Nucleus accumbens (tissue), 56 donors: ENCODE data around the gene TMEM100.
A peak's percentile ranks its signal among the peaks of the same experiment; 100 is the strongest.

Experiments used
- DNase-seq, 56 donors: peaks; one replicate each; lab custom pipeline; 2025; lab: John Stamatoyannopoulos, UW

Gene TMEM100

GRCh38 chr17:55722742-55723487 lies at the start of gene TMEM100:
TMEM100 (minus strand) TSS chr17:55722864; CDS start chr17:55721070, 1,794 bp downstream.
- DNase-seq, result no peak

- no peak for DNase-seq
Observed at GRCh38 chr17:55772086-55772485, 49.4 kb upstream of the TMEM100 start.

DNA sequence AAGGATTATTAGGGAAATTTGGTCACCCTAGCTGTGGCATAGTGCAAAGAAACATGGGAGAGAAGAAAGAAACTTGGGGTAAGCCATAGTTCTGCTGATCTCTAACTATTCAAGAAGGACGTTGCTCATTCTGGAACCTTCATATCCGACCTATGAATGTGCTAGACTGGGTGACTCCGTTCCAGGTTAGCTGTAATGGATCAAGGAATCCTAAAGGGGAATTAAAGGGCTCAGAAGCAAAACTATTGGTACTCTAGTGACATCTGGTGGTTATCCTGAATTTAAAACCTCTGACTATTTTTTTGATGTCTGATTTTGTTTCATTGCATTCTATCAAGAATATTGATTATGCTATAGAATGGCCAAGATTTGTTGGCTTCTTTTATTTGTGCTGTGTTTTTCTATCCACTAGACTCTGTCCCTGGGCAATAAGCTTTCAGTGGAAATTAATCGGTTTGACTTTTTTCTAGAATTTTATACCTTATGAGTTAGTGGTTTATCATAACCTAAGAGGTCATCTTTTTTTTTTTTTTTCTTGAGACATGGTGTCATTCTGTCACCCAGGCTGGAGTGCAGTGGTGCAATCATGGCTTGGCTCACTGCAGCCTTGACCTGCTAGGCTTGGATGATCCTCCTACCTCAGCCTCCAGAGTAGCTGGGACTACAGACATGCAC lies 47.7 kb upstream of the TMEM100 start:
- DNase-seq, result no peak

DNA sequence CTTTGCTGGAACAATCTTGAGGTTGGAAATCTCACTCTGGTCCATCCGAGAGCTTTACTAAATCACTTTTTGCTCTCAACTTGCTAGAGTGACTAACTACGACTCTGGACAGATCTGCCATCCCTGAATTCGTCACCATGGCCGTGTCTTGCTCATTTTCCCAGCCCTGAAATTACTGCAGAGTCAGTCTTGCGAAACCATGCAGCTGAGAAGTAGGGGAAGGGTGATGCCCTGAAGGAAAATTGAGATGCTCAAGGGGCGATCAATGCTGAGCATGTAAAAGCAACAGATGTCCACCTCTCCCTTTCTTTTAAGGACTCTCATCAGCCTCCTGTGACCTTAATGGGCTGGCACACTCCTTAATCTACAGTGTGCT lies 46.9 kb upstream of the TMEM100 start:
- no peak for DNase-seq

DNA sequence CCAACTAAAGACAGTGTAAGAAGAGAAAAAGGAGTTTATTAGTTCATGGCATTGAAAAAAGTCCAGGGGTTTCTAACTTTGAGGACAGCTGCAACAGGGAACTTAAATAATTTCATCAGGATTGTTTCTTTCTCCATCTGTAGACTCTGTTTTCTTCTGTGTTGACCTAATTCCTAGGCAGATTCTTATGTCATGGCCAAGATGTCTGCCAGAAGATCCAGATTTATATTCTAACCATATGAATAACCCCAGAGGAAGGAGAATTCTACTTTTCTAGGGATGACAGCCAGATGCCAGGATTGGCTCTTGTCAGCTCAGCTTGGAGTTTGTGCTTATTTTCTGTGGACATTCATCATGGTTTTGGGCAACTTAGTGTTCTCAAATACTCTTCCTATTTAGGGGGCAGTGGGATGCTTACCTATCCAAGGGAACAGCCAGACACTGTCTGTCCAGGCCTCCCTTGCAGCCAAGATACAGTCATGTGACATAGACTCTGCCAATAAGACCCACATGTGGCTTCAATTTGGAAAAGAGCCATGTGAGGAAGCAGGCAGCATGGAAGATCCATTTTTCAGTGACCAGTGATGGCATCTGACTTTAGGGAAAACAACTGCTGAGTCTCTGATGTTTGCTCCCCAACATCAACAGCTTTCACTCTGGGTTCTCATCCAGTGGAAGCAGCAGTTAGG lies 46.4 kb upstream of the TMEM100 start:
- peak in 1 of 56 donors; percentile 13 for DNase-seq

DNA sequence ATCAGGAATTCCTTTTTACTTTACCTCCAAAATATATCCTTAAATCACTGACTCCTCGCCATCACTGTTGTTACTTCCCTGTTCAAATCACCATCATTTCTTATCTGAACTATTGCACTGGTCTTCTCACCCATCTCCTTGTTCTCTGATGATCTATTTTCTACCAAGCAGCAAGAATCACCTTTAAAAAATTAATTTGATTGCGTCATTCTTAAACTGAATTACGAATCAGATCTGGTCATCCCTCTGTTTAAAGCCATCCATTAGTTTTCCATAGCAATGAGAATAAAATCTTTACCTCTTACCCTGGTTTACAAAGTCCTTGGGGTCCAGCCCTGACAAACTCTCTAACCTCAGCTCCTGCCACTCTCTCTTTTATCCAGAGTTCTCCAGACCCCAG lies 42.8 kb upstream of the TMEM100 start:
- DNase-seq, result no peak

GRCh38 chr17:55764610-55765009 lies 41.9 kb upstream of the TMEM100 start:
- no peak for DNase-seq

DNA sequence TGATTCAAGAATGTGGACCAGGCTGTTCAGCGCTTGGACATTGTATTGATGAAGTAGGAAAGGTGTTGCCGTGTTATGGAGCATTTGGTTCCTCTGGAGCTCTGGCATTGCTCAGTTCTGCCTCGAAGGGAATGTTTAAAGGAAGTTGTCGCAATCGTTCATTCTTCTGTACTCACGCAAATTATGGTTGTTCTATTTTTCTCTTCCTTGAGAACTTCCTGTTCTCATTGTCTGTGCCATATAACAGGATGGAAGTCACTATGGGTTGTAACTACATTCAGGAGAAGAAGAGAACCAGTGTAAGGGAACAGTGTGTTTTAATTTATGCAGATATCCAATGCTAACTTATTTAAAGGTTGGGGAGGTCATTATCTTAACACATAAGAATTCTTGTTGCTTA lies 41.2 kb upstream of the TMEM100 start:
- DNase-seq, result no peak

DNA sequence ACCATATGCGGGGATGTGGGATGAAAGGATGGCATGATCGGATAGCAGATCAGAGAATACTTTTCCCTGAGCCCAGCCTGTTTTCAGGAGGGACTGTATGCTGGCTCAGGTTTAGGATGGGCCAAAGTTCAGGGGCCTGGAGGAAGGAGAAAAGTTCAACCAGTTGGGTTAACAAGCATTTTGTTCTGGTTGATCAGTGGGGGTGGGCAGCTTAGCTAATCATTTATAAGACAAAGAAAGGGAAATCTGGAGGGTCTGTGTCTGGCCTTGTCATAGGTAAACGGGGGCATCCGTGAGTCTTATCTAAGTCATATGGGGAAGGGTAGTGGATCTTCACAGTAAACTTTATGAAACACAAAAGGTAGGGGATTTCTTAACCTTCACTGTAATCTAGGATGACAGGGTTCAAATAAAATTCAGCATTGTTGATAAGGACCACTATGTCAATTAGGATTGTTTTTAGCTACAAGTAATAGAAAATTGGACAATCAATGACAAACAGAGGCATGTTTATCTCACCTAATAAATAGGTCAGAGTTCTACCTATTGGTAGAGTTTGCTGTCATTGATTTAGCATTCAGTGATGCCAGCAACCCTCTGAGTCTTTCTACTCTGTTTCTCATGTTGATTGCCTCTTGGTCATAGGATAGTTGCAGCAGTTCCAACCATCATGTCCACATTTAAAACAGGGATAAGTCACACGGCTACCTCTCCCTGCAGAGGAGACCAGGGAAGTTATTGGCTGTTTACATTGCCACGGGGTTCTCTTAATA lies 39.6 kb upstream of the TMEM100 start:
- DNase-seq, result no peak

GRCh38 chr17:55760643-55761355 lies 38.1 kb upstream of the TMEM100 start:
- peak in 2 of 56 donors; percentile 2 to 27 for DNase-seq

- DNase-seq, result peak in 2 of 56 donors; percentile 33 to 60
Observed at GRCh38 chr17:55758171-55758570, 35.5 kb upstream of the TMEM100 start.

- no peak for DNase-seq
Observed at GRCh38 chr17:55757659-55758058, 35.0 kb upstream of the TMEM100 start.

DNA sequence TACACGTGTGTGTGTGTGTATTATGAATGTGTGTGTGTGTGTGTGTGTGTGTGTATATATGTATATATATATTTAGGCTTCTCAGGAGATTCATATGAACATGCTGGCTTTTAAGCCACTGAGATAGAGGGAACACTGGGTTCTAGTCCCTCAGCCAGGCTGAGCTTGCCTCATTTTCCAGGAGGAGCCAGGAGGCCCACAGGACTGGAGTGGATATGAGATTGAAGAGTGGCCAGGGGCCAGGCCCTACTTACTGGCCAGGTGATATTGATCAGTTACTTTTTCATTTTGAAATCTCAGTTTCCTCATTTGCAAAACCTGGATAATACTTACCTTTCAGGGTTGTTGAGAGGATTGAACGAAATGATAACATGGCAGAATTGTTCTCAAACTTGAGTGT lies 34.0 kb upstream of the TMEM100 start:
- DNase-seq, result no peak

DNA sequence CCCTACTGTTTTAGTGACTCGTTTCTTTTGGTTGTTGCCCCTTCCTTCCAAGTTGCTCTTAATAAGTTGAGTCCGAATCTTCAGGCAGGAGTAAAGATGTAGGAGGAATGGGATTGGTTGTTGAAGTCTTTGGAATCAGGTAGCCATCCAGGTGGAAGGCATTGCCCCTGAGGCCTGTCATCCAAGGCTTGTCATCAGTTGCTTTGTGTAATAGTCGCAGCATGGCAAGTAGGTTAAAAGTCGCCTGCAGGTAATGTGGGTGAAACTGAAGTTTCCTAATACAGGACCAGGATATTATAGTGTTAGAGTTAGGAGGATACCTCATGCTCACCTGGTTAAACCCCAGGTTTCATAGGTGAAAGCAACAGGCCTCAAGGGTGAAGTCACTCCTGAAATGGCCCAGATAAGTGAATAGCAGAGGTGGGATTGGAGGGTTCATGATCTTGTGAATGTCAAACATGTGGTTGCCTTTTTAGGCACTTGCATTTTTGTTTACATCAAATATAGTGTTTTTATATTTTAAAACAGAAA lies 29.1 kb upstream of the TMEM100 start:
- DNase-seq, result no peak

GRCh38 chr17:55750750-55751657 lies 28.3 kb upstream of the TMEM100 start, which contains the start of gene PCTP:
PCTP (plus strand) TSS chr17:55751051; CDS start chr17:55751104, 53 bp downstream.
- peak in 55 of 56 donors; percentile 21 to 92 (median 75) for DNase-seq

DNA sequence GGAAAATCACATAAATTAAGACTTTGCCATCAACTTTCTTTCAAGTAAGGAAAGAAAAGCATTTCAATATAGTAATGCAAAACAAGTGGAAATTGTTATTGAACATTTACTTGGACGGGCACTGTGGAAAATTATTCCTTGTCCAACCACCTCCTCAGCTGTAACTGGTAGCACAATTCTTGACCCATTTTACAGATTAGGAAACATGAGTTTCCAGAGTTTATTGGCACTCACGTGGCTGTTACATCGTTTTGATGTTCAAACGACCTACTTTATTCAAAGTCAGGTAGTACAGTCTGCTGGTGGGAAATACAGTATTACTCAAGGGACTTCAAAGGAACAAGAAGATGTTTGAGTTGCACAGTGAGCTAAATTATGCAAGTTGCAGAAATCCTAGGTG lies 27.3 kb upstream of the TMEM100 start:
- DNase-seq, result no peak

DNA sequence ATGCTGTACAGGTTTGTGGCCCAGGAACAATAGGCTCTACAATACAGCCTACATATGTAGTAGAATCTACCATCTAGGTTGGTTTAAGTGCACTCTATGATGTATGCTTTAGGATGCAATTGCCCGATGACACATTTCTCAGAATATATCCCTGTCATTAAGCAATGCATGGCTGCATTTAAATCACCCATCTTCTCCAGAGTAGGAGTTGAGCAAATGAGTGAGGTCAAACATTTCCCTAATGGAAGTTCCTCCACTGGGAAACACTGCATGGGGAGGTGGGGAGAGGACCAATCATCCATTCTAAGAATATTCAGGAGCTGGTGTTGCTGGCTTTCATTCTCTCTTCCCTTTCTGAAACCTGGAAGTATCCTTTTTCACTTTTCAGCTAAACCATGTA lies 26.2 kb upstream of the TMEM100 start:
- DNase-seq, result no peak

- no peak for DNase-seq
Observed at GRCh38 chr17:55747209-55747608, 24.5 kb upstream of the TMEM100 start.

GRCh38 chr17:55746466-55746865 lies 23.8 kb upstream of the TMEM100 start:
- no peak for DNase-seq
